Prostate gland (tissue), 2 donors: ENCODE data around the gene CLDN24. TPM values are rescaled to one million over a fixed set of nuclear protein-coding genes. Genes with fewer than 3 reads are reported as not detected.

Source experiments
- DNase-seq: peaks from one replicate; pipeline ENCODE4 v3.0.0-alpha.2; 2019; ENCODE audit warnings: low spot score
- H3K27ac ChIP-seq, 2 donors: fragments of 200-600 bp; sonication (generic); 2 replicates each; pipeline ENCODE4 v1.5.1; 2017 to 2019
- H3K27me3 ChIP-seq: fragments of 200-600 bp; sonication (generic); replicated peaks from 2 replicates; pipeline ENCODE4 v1.5.1; 2019; ENCODE audit not compliant: insufficient read depth
- H3K36me3 ChIP-seq, 2 donors: fragments of 200-600 bp; sonication (generic); 1 replicate in 1 of 2; 2 replicates in 1 of 2; pipeline versions ENCODE4 v1.5.1 to v1.8.1; 2017 to 2019
- H3K4me1 ChIP-seq: fragments of 200-600 bp; sonication (generic); replicated peaks from 2 replicates; pipeline ENCODE4 v1.5.1; 2019
- H3K4me3 ChIP-seq, 2 donors: fragments of 200-600 bp; sonication (generic); 2 replicates each; pipeline ENCODE4 v1.5.1; 2017 to 2019
- H3K9me3 ChIP-seq: fragments of 200-600 bp; sonication (generic); 2 replicates; pipeline ENCODE4 v1.5.1; 2017
- CTCF ChIP-seq, 4 experiments: fragments of 200-600 bp in 2 of 4; fragments of 450-650 bp in 2 of 4; sonication (generic) in 2 of 4; IDR thresholded peaks; 1 replicate in 3 of 4; 2 replicates in 1 of 4; pipeline ENCODE4 v1.5.1; 2016 to 2019; ENCODE audit warnings: antibody characterized with exemption in 4 of 4, mild to moderate bottlenecking in 2 of 4, moderate library complexity in 2 of 4
- POLR2A ChIP-seq: fragments of 450-650 bp; IDR thresholded peaks from one replicate; pipeline ENCODE4 v1.6.1; 2016; ENCODE audit warnings: antibody characterized with exemption, mild to moderate bottlenecking
- POLR2AphosphoS5 ChIP-seq: sonication (generic); formaldehyde crosslinking; IDR thresholded peaks from one replicate; pipeline ENCODE4 v1.6.1; 2017; ENCODE audit warnings: antibody characterized with exemption
- WGBS: methylation state at CpG from one replicate; pipeline ENCODE4 v1.1.5; 2018; 5-methylcytosine and 5-hydroxymethylcytosine counted together
- intact Hi-C: fragments of 100-400 bp; cut with DNase I; formaldehyde crosslinking; loops from one replicate; pipeline ENCODE4 v1.14.2; 2022
- total RNA-seq, 2 donors: library from RNA; depleted of rRNA; stranded (reverse); fragments of >200 nt; gene quantifications; one replicate each; pipeline ENCODE4 v1.1.0, GENCODE V29; 2016

The CLDN24 gene
- total RNA-seq, 2 donors from 2014 or later = not detected

GRCh38 chr4:183356931-183357675 is 34.9 kb upstream of the CLDN24 start:
- 60% methylated on average over 20 of the region's 20 CpGs for WGBS
- no peaks in the 10 kb centered on the region for H3K9me3 ChIP-seq
- no peaks in the 10 kb centered on the region for H3K27me3 ChIP-seq
- no peak for TF ChIP-seq CTCF (IDR thresholded peaks at IDR 0.05)
- TF ChIP-seq POLR2AphosphoS5 = no peak
- TF ChIP-seq POLR2A = no peak
- DNase-seq = peak; percentile 27
- no peak overlapping the region for H3K27ac ChIP-seq
- H3K36me3 ChIP-seq = no peaks in the 10 kb centered on the region
- no peaks in the 10 kb centered on the region for H3K4me1 ChIP-seq
- intact Hi-C loops = no loop called here
- H3K4me3 ChIP-seq = no peak overlapping the region

- Histone ChIP-seq H3K9me3 (no peaks in the 10 kb centered on the region), H3K36me3 (no peaks in the 10 kb centered on the region), H3K4me1 (no peaks in the 10 kb centered on the region), H3K27ac (no peak overlapping the region), H3K27me3 (no peaks in the 10 kb centered on the region), H3K4me3 (no peak overlapping the region)
- DNase-seq = no peak
- 81% methylated on average over 20 of the region's 20 CpGs for WGBS
- intact Hi-C loops = no loop called here
- no peak for TF ChIP-seq POLR2AphosphoS5
- no peak for TF ChIP-seq CTCF (IDR thresholded peaks at IDR 0.05)
- TF ChIP-seq POLR2A = no peak
These were observed 34.1 kb upstream of the CLDN24 start for GRCh38 chr4:183356173-183356830.

GRCh38 chr4:183355405-183355804 is 33.2 kb upstream of the CLDN24 start:
- Histone ChIP-seq H3K9me3 (no peaks in the 10 kb centered on the region), H3K27me3 (no peaks in the 10 kb centered on the region), H3K4me1 (no peaks in the 10 kb centered on the region), H3K36me3 (no peaks in the 10 kb centered on the region), H3K27ac (no peak overlapping the region), H3K4me3 (no peak overlapping the region)
- TF ChIP-seq CTCF (IDR thresholded peaks at IDR 0.05) (no peak), POLR2AphosphoS5 (no peak), POLR2A (no peak)
- intact Hi-C loops = no loop called here
- WGBS = 33% methylated on average over 4 of the region's 4 CpGs
- DNase-seq = no peak

GRCh38 chr4:183354219-183354618 is 32.0 kb upstream of the CLDN24 start:
- no peaks in the 10 kb centered on the region for H3K4me1 ChIP-seq
- no peak overlapping the region for H3K27ac ChIP-seq
- H3K27me3 ChIP-seq = no peaks in the 10 kb centered on the region
- intact Hi-C loops = no loop called here
- DNase-seq = peak; percentile 17
- H3K36me3 ChIP-seq = no peaks in the 10 kb centered on the region
- no peaks in the 10 kb centered on the region for H3K9me3 ChIP-seq
- no peak overlapping the region for H3K4me3 ChIP-seq
- 37% methylated on average over 9 of the region's 9 CpGs for WGBS
- no peak for TF ChIP-seq POLR2AphosphoS5
- no peak for TF ChIP-seq CTCF (IDR thresholded peaks at IDR 0.05)
- TF ChIP-seq POLR2A = no peak

GRCh38 chr4:183353557-183353956 is 31.3 kb upstream of the CLDN24 start:
- TF ChIP-seq CTCF (IDR thresholded peaks at IDR 0.05) = no peak
- TF ChIP-seq POLR2A = no peak
- no peak for TF ChIP-seq POLR2AphosphoS5
- H3K4me1 ChIP-seq = no peaks in the 10 kb centered on the region
- no peaks in the 10 kb centered on the region for H3K9me3 ChIP-seq
- no peak overlapping the region for H3K4me3 ChIP-seq
- no peaks in the 10 kb centered on the region for H3K36me3 ChIP-seq
- 85% methylated on average over 8 of the region's 8 CpGs for WGBS
- no peak overlapping the region for H3K27ac ChIP-seq
- intact Hi-C loops = no loop called here
- H3K27me3 ChIP-seq = no peaks in the 10 kb centered on the region
- DNase-seq = no peak
